ENCODE measurements around the gene MCRIP2.

Gene MCRIP2

DNA sequence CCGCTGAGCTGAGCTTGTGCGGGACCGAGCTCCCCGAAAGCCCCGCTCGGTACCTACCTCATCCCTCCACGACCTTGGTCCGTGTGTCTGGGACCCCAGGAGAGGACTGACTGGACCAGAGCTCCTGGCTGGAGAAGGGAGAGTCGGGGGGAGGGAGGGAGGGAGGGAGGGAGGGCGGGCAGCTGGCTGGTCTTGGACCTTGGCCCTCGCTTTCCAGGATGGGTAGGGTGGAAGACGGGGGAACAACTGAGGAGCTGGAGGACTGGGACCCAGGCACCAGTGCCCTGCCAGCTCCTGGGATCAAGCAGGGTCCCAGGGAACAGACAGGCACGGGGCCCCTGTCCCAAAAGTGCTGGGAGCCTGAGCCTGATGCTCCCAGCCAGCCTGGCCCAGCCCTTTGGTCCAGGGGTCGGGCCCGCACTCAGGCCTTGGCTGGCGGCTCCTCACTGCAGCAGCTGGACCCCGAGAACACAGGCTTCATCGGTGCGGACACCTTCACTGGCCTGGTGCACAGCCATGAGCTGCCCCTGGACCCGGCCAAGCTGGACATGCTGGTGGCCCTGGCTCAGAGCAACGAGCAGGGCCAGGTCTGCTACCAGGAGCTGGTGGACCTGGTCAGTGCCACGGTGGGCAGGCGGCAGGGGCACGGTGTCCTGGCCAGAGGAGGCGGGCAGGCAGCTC lies 34.4 kb downstream of the MCRIP2 start:
- no peak for DNase-seq (ENCODE audit: low read depth in 1 of 2, low spot score in 1 of 2)
- Histone ChIP-seq H3K27me3 (ENCODE audit: insufficient read depth, poor library complexity, severe bottlenecking) (no peaks in the 10 kb centered on the region), H3K27ac (replicated peaks) (no peak overlapping the region), H3K4me3 (replicated peaks; ENCODE audit: insufficient read depth, low read length) (no peak overlapping the region)
- TF ChIP-seq POLR2AphosphoS5 (IDR thresholded peaks at IDR 0.05; ENCODE audit: low read depth), result no peak
- TF ChIP-seq SPI1 (IDR thresholded peaks at IDR 0.05; ENCODE audit: borderline replicate concordance, low read depth), result no peak
- TF ChIP-seq, protein P1, sequence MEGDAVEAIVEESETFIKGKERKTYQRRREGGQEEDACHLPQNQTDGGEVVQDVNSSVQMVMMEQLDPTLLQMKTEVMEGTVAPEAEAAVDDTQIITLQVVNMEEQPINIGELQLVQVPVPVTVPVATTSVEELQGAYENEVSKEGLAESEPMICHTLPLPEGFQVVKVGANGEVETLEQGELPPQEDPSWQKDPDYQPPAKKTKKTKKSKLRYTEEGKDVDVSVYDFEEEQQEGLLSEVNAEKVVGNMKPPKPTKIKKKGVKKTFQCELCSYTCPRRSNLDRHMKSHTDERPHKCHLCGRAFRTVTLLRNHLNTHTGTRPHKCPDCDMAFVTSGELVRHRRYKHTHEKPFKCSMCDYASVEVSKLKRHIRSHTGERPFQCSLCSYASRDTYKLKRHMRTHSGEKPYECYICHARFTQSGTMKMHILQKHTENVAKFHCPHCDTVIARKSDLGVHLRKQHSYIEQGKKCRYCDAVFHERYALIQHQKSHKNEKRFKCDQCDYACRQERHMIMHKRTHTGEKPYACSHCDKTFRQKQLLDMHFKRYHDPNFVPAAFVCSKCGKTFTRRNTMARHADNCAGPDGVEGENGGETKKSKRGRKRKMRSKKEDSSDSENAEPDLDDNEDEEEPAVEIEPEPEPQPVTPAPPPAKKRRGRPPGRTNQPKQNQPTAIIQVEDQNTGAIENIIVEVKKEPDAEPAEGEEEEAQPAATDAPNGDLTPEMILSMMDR (IDR thresholded peaks at IDR 0.05; ENCODE audit: insufficient read depth, low read length), result no peak
- no peak for TF ChIP-seq GABPA (IDR thresholded peaks at IDR 0.05; ENCODE audit: low read depth)
- TF ChIP-seq REST (IDR thresholded peaks at IDR 0.05; ENCODE audit: insufficient replicate concordance, low read depth), result no peak

DNA sequence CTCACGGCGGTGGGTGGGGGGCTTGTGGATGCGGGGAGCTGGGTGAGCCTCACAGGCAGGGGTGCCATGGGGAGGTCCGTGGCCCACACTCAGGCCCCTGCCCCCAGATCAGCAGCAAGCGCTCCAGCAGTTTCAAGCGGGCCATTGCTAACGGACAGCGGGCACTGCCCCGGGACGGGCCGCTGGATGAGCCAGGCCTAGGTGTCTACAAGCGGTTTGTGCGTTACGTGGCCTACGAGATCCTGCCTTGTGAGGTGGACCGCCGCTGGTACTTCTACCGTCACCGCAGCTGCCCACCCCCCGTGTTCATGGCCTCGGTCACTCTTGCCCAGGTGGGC lies 34.9 kb downstream of the MCRIP2 start:
- Histone ChIP-seq H3K4me3 (replicated peaks; ENCODE audit: insufficient read depth, low read length) (no peak overlapping the region), H3K27me3 (ENCODE audit: insufficient read depth, poor library complexity, severe bottlenecking) (no peaks in the 10 kb centered on the region), H3K27ac (replicated peaks) (no peak overlapping the region)
- TF ChIP-seq POLR2AphosphoS5 (IDR thresholded peaks at IDR 0.05; ENCODE audit: low read depth), result no peak
- TF ChIP-seq REST (IDR thresholded peaks at IDR 0.05; ENCODE audit: insufficient replicate concordance, low read depth), result no peak
- TF ChIP-seq GABPA (IDR thresholded peaks at IDR 0.05; ENCODE audit: low read depth), result no peak
- TF ChIP-seq SPI1 (IDR thresholded peaks at IDR 0.05; ENCODE audit: borderline replicate concordance, low read depth), result no peak
- TF ChIP-seq, protein P1 (IDR thresholded peaks at IDR 0.05; ENCODE audit: insufficient read depth, low read length), result no peak
- DNase-seq (ENCODE audit: low read depth in 1 of 2, low spot score in 1 of 2), result no peak

GRCh38 chr16:676913-677312 lies 35.3 kb downstream of the MCRIP2 start:
- Histone ChIP-seq H3K27me3 (ENCODE audit: insufficient read depth, poor library complexity, severe bottlenecking) (no peaks in the 10 kb centered on the region), H3K4me3 (replicated peaks; ENCODE audit: insufficient read depth, low read length) (no peak overlapping the region), H3K27ac (replicated peaks) (no peak overlapping the region)
- DNase-seq (ENCODE audit: low read depth in 1 of 2, low spot score in 1 of 2), result no peak
- no peak for TF ChIP-seq REST (IDR thresholded peaks at IDR 0.05; ENCODE audit: insufficient replicate concordance, low read depth)
- no peak for TF ChIP-seq GABPA (IDR thresholded peaks at IDR 0.05; ENCODE audit: low read depth)
- TF ChIP-seq, protein P1 (IDR thresholded peaks at IDR 0.05; ENCODE audit: insufficient read depth, low read length), result no peak
- no peak for TF ChIP-seq SPI1 (IDR thresholded peaks at IDR 0.05; ENCODE audit: borderline replicate concordance, low read depth)
- TF ChIP-seq POLR2AphosphoS5 (IDR thresholded peaks at IDR 0.05; ENCODE audit: low read depth), result no peak

Measured in HL-60 (cell line).